Thoracic aorta (tissue), 2 donors: ENCODE measurements around the gene ABCD4. TPM values are rescaled to one million over a fixed set of nuclear protein-coding genes. Genes with fewer than 3 reads are reported as not detected.

Experiments
- ATAC-seq: fragments of 150-250 bp; one replicate; pipeline ENCODE4 v1.8.0; 2017; ENCODE audit warnings: low read depth; ENCODE audit not compliant: insufficient number of reproducible peaks, low FRiP score
- DNase-seq: peaks from one replicate; pipeline ENCODE4 v3.0.0-alpha.2; 2020; ENCODE audit warnings: low spot score
- H3K27ac ChIP-seq, 2 donors: fragments of 200-600 bp; sonication (generic); 1 replicate in 1 of 2; 2 replicates in 1 of 2; pipeline ENCODE4 v1.5.1; 2016; ENCODE audit warnings: mild to moderate bottlenecking in 2 of 2, moderate library complexity in 2 of 2
- H3K27me3 ChIP-seq: fragments of 200-600 bp; sonication (generic); replicated peaks from 2 replicates; pipeline ENCODE4 v1.6.0; 2016; ENCODE audit warnings: mild to moderate bottlenecking; ENCODE audit not compliant: insufficient read depth
- H3K36me3 ChIP-seq: fragments of 200-600 bp; sonication (generic); one replicate; pipeline ENCODE4 v1.5.1; 2016
- H3K4me1 ChIP-seq, 2 donors: fragments of 200-600 bp; sonication (generic); 1 replicate in 1 of 2; 2 replicates in 1 of 2; pipeline versions ENCODE4 v1.5.1 to v1.6.0; 2016; ENCODE audit warnings: low read depth in 2 of 2, mild to moderate bottlenecking in 1 of 2; ENCODE audit not compliant: control insufficient read depth in 1 of 2
- H3K4me3 ChIP-seq: fragments of 200-600 bp; sonication (generic); 2 replicates; pipeline ENCODE4 v1.5.1; 2016; ENCODE audit warnings: mild to moderate bottlenecking
- H3K9me3 ChIP-seq: fragments of 200-600 bp; sonication (generic); 2 replicates; pipeline ENCODE4 v1.5.1; 2016
- total RNA-seq, 2 donors: library from RNA; depleted of rRNA; stranded (reverse); fragments of >200 nt; gene quantifications; one replicate each; pipeline versions ENCODE4 v1.1.0 to v1.2.3, GENCODE V29; 2016
- TF ChIP-seq, protein P1 (sequence below): fragments of 200-600 bp; sonication (generic); IDR thresholded peaks from one replicate; pipeline ENCODE4 v1.5.1; 2019; ENCODE audit warnings: antibody characterized with exemption

Gene ABCD4
- total RNA-seq, 2 donors from 2014 or later: 47.7 to 62.4 TPM

DNA sequence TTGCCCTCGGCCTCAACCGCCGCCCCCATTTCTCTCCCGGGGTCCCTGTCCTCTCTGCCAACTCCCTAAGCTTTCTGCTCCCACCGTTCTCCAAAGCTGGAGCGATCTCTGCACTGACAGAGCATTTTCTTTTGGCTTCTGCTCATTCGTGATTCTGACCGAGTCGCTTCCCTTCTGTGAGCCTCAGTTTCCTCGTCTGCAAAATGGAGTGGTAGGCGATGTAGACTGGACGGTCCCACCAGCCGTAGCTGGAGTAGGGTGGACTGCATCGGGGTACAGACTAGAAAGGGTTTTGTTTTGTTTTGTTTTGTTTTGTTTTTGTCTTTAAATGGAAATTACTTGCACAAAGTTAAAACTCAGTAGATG, 61.1 kb downstream of the ABCD4 start:
- no peaks in the 10 kb centered on the region for H3K36me3 ChIP-seq
- ATAC-seq: no peak
- no peaks in the 10 kb centered on the region for H3K9me3 ChIP-seq
- DNase-seq: no peak
- H3K4me3 ChIP-seq: no peak overlapping the region
- TF ChIP-seq, protein P1, sequence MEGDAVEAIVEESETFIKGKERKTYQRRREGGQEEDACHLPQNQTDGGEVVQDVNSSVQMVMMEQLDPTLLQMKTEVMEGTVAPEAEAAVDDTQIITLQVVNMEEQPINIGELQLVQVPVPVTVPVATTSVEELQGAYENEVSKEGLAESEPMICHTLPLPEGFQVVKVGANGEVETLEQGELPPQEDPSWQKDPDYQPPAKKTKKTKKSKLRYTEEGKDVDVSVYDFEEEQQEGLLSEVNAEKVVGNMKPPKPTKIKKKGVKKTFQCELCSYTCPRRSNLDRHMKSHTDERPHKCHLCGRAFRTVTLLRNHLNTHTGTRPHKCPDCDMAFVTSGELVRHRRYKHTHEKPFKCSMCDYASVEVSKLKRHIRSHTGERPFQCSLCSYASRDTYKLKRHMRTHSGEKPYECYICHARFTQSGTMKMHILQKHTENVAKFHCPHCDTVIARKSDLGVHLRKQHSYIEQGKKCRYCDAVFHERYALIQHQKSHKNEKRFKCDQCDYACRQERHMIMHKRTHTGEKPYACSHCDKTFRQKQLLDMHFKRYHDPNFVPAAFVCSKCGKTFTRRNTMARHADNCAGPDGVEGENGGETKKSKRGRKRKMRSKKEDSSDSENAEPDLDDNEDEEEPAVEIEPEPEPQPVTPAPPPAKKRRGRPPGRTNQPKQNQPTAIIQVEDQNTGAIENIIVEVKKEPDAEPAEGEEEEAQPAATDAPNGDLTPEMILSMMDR: no peak
- peaks cover 12 to 27% of the 10 kb centered on the region in 2 donors for H3K4me1 ChIP-seq
- no peak overlapping the region for H3K27ac ChIP-seq
- H3K27me3 ChIP-seq: peaks cover 36% of the 10 kb centered on the region

DNA sequence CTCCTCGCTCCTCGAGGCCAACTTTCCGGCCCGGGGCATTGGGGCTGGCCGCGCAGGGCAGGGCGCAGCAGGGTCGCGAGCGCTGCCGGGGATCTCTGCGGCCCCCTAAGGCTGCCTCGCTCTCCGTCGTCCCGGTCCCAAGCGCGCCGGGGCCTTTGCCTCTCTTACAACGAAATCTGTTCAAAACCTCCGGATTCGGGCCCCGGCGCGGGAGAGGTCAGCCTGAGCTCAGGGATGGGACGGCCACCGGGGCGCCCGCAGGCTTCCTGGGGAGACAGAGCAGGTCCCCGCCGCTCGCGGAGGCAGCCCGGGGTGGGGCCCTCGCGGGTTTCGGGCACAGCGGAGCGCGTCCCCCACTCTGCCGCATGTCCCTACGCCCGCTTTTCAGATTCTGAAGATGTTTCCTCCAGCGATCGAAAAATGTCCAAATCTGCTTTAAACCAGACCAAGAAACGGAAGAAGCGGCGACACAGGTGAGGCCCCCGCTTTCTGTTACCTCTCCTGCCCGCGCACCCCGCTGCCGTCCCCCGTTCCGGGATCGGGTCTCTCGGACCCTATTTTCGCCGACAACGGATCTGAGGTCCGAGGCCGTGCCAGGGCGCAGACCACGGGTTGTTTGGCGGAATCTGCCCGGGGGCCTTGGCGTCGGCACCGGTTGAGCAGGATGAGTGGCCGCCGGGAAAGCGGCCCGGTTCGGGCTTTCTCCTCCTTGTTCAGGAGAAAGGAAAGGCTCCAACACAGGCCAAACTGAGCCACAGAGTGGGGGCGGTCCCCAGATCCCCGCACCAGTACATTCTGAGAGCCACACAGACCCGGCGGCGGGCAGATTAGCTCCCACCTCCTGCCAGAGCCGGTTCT, 61.7 kb downstream of the ABCD4 start:
- ATAC-seq (no peak), DNase-seq (no peak)
- H3K27me3 ChIP-seq: peaks cover 36% of the 10 kb centered on the region
- no peaks in the 10 kb centered on the region for H3K9me3 ChIP-seq
- TF ChIP-seq, protein P1: no peak
- H3K36me3 ChIP-seq: no peaks in the 10 kb centered on the region
- H3K4me3 ChIP-seq: peak overlapping the region; percentile 69
- H3K27ac ChIP-seq: no peak overlapping the region
- peaks cover 12 to 27% of the 10 kb centered on the region in 2 donors for H3K4me1 ChIP-seq

DNA sequence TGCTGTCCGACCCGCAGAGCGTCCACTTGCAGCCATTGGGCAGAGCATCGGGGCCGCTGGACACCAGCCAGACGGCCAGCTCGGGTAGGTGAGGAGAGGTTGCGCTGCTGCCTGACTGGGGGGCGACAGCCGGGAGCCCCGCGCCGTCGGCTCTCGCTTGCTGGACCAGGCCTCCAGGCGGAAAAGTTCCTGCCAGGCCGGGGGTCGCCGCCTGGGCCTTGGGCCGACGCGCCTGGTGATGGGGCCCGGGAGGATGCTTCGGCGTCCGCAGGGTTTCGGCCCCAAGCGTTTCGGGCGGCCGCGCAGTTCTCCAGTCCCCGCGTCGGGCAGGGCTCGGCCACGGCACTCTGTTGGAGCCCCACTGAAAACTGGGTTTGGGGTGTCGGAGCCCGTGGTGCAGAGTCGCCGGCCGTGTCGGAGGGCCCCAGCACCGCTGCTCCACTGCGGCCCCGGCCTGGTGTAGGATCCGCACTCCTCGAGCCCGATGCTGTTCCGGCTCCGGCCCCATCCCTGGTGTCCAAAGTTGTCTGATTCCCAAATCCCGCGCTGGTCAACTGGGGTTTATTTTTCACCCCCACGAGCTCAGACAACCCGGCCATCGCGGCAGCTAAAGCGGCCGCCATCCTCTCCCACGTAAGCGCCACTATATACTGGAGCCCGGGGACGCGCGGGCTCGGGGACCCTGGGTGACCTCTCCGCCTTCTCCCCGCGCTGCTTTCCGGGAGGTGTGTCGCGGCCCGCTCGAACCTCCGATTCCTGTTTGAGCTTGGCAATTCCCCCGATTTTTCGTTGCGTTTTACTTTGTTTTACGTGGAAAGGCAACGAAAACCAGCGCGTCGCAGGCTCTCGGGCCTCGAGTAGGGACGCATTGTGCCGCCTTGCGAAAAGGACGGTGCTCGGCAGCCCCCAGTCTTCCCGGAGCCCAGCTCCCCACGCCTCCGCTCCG, 62.6 kb downstream of the ABCD4 start:
- TF ChIP-seq, protein P1: no peak
- Histone ChIP-seq H3K4me1 (peaks cover 12 to 27% of the 10 kb centered on the region in 2 donors), H3K4me3 (peak overlapping the region; percentile 69), H3K9me3 (no peaks in the 10 kb centered on the region), H3K36me3 (no peaks in the 10 kb centered on the region), H3K27ac (peak overlapping the region in 1 of 2 donors; percentile 44), H3K27me3 (peaks cover 36% of the 10 kb centered on the region)
- ATAC-seq (no peak), DNase-seq (no peak)

DNA sequence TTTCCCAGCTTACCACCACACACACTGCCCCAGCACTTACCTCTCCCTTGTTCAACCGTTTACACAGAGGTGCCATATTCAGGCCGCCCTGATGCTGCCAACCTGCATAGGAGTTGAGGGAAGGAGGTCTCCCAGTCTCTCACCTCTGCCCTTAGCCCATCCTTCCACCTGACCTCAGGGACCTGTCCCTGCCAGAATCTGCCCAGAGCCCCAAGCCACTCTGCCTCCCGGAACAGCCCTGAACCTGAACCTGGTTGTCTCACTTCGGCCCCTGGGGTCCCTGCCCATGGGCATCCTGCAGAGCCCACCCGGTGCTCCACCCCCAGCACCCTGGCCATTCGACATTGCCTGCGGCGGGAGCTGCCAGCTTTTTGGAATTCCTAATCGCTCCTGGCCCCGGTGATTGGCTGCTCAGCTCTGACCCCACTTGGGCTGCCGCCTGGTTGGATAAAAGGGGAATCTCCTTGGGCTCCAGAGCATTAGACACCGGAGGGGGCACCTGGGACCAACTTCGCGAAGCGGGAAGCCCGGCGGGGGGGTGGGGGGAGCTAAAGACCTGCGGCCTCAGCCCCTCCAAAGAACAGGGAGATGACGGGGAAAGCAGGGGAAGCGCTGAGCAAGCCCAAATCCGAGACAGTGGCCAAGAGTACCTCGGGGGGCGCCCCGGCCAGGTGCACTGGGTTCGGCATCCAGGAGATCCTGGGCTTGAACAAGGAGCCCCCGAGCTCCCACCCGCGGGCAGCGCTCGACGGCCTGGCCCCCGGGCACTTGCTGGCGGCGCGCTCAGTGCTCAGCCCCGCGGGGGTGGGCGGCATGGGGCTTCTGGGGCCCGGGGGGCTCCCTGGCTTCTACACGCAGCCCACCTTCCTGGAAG, 63.5 kb downstream of the ABCD4 start, which contains the start of gene VSX2:
Gene VSX2, plus strand, starts transcription at position 476 of the 874 bp plus-strand sequence. Its CDS starts 113 bp downstream, at position 589.
- Histone ChIP-seq H3K27me3 (peaks cover 36% of the 10 kb centered on the region), H3K4me3 (peak within 1 kb of the TSS; percentile 69), H3K9me3 (no peaks in the 10 kb centered on the region), H3K27ac (peak within 1 kb of the TSS in 1 of 2 donors; percentile 44), H3K4me1 (peaks cover 12 to 27% of the 10 kb centered on the region in 2 donors), H3K36me3 (no peaks in the 10 kb centered on the region)
- DNase-seq (no peak), ATAC-seq (no peak)
- TF ChIP-seq, protein P1: no peak
